Panc1 (cell line): ENCODE data around the gene PKD2L2.

Source experiments
- CTCF ChIP-seq: fragments of 450-650 bp; IDR thresholded peaks from 2 replicates; pipeline ENCODE4 v1.5.1; 2017; ENCODE audit warnings: mild to moderate bottlenecking
- POLR2AphosphoS5 ChIP-seq: IDR thresholded peaks from 2 replicates; pipeline ENCODE4 v1.6.1; 2012; ENCODE audit warnings: mild to moderate bottlenecking, low read depth, low read length, moderate library complexity
- SIN3A ChIP-seq: IDR thresholded peaks from 2 replicates; pipeline ENCODE4 v1.6.1; 2012; ENCODE audit warnings: low read depth, mild to moderate bottlenecking, low read length, moderate library complexity, borderline replicate concordance; ENCODE audit not compliant: insufficient read depth

- TF ChIP-seq CTCF (no peak), SIN3A (no peak), POLR2AphosphoS5 (no peak)
Measured at GRCh38 chr5:137901011-137901817, 12.0 kb downstream of the PKD2L2 start.
